ENCODE measurements around the gene WNT9A. TPM values are rescaled to one million over a fixed set of nuclear protein-coding genes. Genes with fewer than 3 reads are reported as not detected.

Gene WNT9A
- total RNA-seq, 1 experiment from 2014 or later, result 1.5 TPM

GRCh38 chr1:227920426-227920825 is 27.3 kb downstream of the WNT9A start:
- Mint-ChIP-seq H3K9me3 (no peaks in the 10 kb centered on the region), H3K27ac (no peak overlapping the region), H3K4me3 (no peak overlapping the region), H3K4me1 (peaks cover 10% of the 10 kb centered on the region), H3K36me3 (no peaks in the 10 kb centered on the region), H3K27me3 (ENCODE audit: low read depth) (no peaks in the 10 kb centered on the region)
- DNase-seq (ENCODE audit: low spot score) (no peak), ATAC-seq (no peak)
- ChIA-PET CTCF (interaction anchor here (1.0 to 1.5 kb wide), 5 partner anchors 22 to 131 kb away, joined by 3 to 10 read pairs (median 4); partner anchors contain the start of gene WNT9A), POLR2A (no interaction called here)
- TF ChIP-seq, protein P1, sequence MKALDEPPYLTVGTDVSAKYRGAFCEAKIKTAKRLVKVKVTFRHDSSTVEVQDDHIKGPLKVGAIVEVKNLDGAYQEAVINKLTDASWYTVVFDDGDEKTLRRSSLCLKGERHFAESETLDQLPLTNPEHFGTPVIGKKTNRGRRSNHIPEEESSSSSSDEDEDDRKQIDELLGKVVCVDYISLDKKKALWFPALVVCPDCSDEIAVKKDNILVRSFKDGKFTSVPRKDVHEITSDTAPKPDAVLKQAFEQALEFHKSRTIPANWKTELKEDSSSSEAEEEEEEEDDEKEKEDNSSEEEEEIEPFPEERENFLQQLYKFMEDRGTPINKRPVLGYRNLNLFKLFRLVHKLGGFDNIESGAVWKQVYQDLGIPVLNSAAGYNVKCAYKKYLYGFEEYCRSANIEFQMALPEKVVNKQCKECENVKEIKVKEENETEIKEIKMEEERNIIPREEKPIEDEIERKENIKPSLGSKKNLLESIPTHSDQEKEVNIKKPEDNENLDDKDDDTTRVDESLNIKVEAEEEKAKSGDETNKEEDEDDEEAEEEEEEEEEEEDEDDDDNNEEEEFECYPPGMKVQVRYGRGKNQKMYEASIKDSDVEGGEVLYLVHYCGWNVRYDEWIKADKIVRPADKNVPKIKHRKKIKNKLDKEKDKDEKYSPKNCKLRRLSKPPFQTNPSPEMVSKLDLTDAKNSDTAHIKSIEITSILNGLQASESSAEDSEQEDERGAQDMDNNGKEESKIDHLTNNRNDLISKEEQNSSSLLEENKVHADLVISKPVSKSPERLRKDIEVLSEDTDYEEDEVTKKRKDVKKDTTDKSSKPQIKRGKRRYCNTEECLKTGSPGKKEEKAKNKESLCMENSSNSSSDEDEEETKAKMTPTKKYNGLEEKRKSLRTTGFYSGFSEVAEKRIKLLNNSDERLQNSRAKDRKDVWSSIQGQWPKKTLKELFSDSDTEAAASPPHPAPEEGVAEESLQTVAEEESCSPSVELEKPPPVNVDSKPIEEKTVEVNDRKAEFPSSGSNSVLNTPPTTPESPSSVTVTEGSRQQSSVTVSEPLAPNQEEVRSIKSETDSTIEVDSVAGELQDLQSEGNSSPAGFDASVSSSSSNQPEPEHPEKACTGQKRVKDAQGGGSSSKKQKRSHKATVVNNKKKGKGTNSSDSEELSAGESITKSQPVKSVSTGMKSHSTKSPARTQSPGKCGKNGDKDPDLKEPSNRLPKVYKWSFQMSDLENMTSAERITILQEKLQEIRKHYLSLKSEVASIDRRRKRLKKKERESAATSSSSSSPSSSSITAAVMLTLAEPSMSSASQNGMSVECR (CRISPR knock-in tag; IDR thresholded peaks at IDR 0.05; ENCODE audit: borderline replicate concordance), result no peak
- TF ChIP-seq USF1 (CRISPR knock-in tag; IDR thresholded peaks at IDR 0.05) (no peak), TP53 (CRISPR knock-in tag; IDR thresholded peaks at IDR 0.05) (no peak), HMGA2 (CRISPR knock-in tag; IDR thresholded peaks at IDR 0.05) (peak; percentile 15; the same call in 1 of the 2 replicates), FOXP1 (CRISPR knock-in tag; IDR thresholded peaks at IDR 0.05; ENCODE audit: borderline replicate concordance) (no peak)

- Mint-ChIP-seq H3K4me1 (peaks cover 12% of the 10 kb centered on the region), H3K27me3 (ENCODE audit: low read depth) (no peaks in the 10 kb centered on the region)
Observed at GRCh38 chr1:227919906-227920305, 27.8 kb downstream of the WNT9A start.

DNA sequence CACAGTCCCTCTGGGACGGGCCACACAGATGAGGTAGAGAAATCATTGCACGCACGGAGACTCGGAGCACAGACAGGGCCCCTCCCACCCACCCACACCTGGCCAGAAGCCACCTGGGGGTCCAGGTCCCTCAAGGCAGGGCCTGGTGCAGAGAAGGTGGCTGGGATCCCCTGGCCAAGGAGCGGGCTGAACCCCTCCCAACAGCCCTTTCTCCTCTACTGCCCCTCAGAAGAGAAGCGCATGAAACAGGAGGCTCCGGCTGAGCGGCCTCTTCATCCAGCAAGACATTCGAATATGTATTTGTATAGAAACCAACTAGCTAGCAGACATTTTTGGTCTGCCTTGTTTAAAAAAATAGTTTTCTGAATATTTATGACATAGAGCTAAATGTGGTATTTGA is 29.0 kb downstream of the WNT9A start:
- Mint-ChIP-seq H3K27me3 (ENCODE audit: low read depth) (no peaks in the 10 kb centered on the region), H3K4me1 (peaks cover 12% of the 10 kb centered on the region), H3K4me3 (no peak overlapping the region), H3K27ac (no peak overlapping the region), H3K9me3 (no peaks in the 10 kb centered on the region), H3K36me3 (no peaks in the 10 kb centered on the region)
- ChIA-PET CTCF (interaction anchor here (0.8 to 1.5 kb wide), 3 partner anchors 36 to 157 kb away, joined by 3 to 4 read pairs (median 3); no protein-coding TSS in a partner anchor), POLR2A (no interaction called here)
- DNase-seq (ENCODE audit: low spot score) (no peak), ATAC-seq (no peak)
- TF ChIP-seq ZNF219 (CRISPR knock-in tag; IDR thresholded peaks at IDR 0.05; ENCODE audit: borderline replicate concordance) (no peak), FOXP1 (CRISPR knock-in tag; IDR thresholded peaks at IDR 0.05; ENCODE audit: borderline replicate concordance) (no peak), JAZF1 (CRISPR knock-in tag; IDR thresholded peaks at IDR 0.05) (no peak), NFE2L1 (CRISPR knock-in tag; IDR thresholded peaks at IDR 0.05) (no peak), TEAD4 (CRISPR knock-in tag; IDR thresholded peaks at IDR 0.05) (no peak), CBFB (CRISPR knock-in tag; IDR thresholded peaks at IDR 0.05; ENCODE audit: low read depth) (no peak), SP1 (CRISPR knock-in tag; conservative IDR thresholded peaks at IDR 0.05) (no peak), CREM (CRISPR knock-in tag; IDR thresholded peaks at IDR 0.05) (no peak), ZBTB43 (CRISPR knock-in tag; IDR thresholded peaks at IDR 0.05) (no peak), NFYB (CRISPR knock-in tag; conservative IDR thresholded peaks at IDR 0.05; ENCODE audit: low read depth) (no peak)
- TF ChIP-seq, protein P1 (CRISPR knock-in tag; IDR thresholded peaks at IDR 0.05; ENCODE audit: borderline replicate concordance), result no peak
- TF ChIP-seq, protein P2, sequence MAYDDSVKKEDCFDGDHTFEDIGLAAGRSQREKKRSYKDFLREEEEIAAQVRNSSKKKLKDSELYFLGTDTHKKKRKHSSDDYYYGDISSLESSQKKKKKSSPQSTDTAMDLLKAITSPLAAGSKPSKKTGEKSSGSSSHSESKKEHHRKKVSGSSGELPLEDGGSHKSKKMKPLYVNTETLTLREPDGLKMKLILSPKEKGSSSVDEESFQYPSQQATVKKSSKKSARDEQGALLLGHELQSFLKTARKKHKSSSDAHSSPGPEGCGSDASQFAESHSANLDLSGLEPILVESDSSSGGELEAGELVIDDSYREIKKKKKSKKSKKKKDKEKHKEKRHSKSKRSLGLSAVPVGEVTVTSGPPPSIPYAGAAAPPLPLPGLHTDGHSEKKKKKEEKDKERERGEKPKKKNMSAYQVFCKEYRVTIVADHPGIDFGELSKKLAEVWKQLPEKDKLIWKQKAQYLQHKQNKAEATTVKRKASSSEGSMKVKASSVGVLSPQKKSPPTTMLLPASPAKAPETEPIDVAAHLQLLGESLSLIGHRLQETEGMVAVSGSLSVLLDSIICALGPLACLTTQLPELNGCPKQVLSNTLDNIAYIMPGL (CRISPR knock-in tag; IDR thresholded peaks at IDR 0.05), result no peak

More at GRCh38 chr1:227919906-227920305, 27.8 kb downstream of the WNT9A start:
- ATAC-seq (peak; percentile 74), DNase-seq (ENCODE audit: low spot score) (peak; percentile 52)
- CTCF ChIA-PET, result interaction anchor here (1.0 to 1.5 kb wide), 5 partner anchors 22 to 131 kb away, joined by 3 to 10 read pairs (median 4); partner anchors contain the start of gene WNT9A
- Mint-ChIP-seq H3K36me3 (no peaks in the 10 kb centered on the region), H3K4me3 (no peak overlapping the region), H3K9me3 (no peaks in the 10 kb centered on the region), H3K27ac (peak overlapping the region; percentile 73)
- TF ChIP-seq, protein P3, sequence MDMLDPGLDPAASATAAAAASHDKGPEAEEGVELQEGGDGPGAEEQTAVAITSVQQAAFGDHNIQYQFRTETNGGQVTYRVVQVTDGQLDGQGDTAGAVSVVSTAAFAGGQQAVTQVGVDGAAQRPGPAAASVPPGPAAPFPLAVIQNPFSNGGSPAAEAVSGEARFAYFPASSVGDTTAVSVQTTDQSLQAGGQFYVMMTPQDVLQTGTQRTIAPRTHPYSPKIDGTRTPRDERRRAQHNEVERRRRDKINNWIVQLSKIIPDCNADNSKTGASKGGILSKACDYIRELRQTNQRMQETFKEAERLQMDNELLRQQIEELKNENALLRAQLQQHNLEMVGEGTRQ (CRISPR knock-in tag; IDR thresholded peaks at IDR 0.05), result 0 out of 2 replicates have a peak, but pooled peaks have one; percentile 35
- no peak for TF ChIP-seq ELF4 (CRISPR knock-in tag; IDR thresholded peaks at IDR 0.05; ENCODE audit: low read depth)
- POLR2A ChIA-PET, result no interaction called here
